ENCODE results near the gene SMAD6. TPM values are rescaled to one million over a fixed set of nuclear protein-coding genes. Genes with fewer than 3 reads are reported as not detected.

Gene SMAD6
- total and polyA plus RNA-seq, 12 donors: 1.9 to 31.9 (median 7.4) TPM

DNA sequence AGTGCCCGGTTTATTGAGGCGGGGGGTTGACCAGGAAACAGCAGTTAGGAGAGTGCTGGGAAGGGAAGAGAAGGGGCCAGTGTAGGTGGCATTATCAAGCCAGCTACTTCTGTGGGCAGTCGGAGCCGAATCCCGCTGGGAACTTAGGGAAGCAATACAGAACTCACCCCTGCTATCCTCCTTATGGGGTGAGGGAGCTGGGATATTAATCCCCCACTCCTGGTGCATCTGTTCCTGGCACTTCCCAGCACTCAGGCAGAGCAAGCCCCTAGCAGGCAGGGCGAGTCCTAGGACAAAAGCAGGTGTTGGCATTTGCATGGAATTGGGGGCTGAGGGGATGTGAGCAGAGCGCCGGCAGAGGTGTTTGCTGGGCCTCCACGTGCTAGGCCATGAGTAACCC, 48.6 kb downstream of the SMAD6 start:
- H3K27ac ChIP-seq: peak overlapping the region in 1 of 5 donors; percentile 51
- no peaks in the 10 kb centered on the region for H3K27me3 ChIP-seq
- peaks cover 12 to 14% of the 10 kb centered on the region in 2 donors for H3K4me1 ChIP-seq (replicated peaks in 1 of 2)
- H3K36me3 ChIP-seq (replicated peaks in 1 of 2): no peaks in the 10 kb centered on the region
- no peak overlapping the region for H3K4me3 ChIP-seq
- no peak for TF ChIP-seq POLR2A (IDR thresholded peaks at IDR 0.05)
- TF ChIP-seq, protein P1, sequence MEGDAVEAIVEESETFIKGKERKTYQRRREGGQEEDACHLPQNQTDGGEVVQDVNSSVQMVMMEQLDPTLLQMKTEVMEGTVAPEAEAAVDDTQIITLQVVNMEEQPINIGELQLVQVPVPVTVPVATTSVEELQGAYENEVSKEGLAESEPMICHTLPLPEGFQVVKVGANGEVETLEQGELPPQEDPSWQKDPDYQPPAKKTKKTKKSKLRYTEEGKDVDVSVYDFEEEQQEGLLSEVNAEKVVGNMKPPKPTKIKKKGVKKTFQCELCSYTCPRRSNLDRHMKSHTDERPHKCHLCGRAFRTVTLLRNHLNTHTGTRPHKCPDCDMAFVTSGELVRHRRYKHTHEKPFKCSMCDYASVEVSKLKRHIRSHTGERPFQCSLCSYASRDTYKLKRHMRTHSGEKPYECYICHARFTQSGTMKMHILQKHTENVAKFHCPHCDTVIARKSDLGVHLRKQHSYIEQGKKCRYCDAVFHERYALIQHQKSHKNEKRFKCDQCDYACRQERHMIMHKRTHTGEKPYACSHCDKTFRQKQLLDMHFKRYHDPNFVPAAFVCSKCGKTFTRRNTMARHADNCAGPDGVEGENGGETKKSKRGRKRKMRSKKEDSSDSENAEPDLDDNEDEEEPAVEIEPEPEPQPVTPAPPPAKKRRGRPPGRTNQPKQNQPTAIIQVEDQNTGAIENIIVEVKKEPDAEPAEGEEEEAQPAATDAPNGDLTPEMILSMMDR (IDR thresholded peaks at IDR 0.05): no peak
- 90 to 96% (median 91%) methylated on average over 8 to 9 of the region's 9 CpGs for WGBS, 4 donors
- no peak for DNase-seq
- peaks cover 0 to 7% (median 0%) of the 10 kb centered on the region in 3 donors for H3K9me3 ChIP-seq (replicated peaks in 1 of 3)
- intact Hi-C loops (cut with DNase I): no loop called here

DNA sequence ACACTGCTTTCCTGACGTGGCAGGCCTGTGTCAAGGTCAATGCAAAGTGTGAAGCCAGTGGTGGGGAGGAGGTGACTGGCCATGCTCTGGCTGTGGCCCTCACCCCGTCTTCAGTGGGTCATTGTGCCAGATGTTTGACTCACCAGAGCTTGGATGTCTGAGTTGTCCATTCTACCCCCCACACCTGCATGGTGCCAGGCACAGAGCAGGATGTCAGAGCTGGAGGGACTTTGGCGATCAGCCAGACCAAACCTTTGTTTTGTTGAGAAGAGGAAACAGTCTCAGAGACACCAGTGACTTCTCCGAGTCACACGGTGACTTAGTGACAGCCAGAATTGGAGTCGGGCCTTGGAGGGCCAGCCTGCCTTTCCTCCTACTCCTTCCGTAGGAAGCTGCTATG, 49.5 kb downstream of the SMAD6 start:
- H3K4me1 ChIP-seq (replicated peaks in 1 of 2): peaks cover 12 to 16% of the 10 kb centered on the region in 2 donors
- no peak overlapping the region for H3K4me3 ChIP-seq
- H3K27me3 ChIP-seq: no peaks in the 10 kb centered on the region
- no peaks in the 10 kb centered on the region for H3K36me3 ChIP-seq (replicated peaks in 1 of 2)
- DNase-seq: peak; percentile 44 to 80 (median 66)
- peaks cover 0 to 8% (median 0%) of the 10 kb centered on the region in 3 donors for H3K9me3 ChIP-seq (replicated peaks in 1 of 3)
- intact Hi-C loops (cut with DNase I): no loop called here
- TF ChIP-seq, protein P1 (IDR thresholded peaks at IDR 0.05): no peak
- no peak for TF ChIP-seq POLR2A (IDR thresholded peaks at IDR 0.05)
- peak overlapping the region in 1 of 5 donors; percentile 51 for H3K27ac ChIP-seq
- WGBS, 4 donors: 22 to 43% (median 36%) methylated on average over 5 to 7 of the region's 7 CpGs

DNA sequence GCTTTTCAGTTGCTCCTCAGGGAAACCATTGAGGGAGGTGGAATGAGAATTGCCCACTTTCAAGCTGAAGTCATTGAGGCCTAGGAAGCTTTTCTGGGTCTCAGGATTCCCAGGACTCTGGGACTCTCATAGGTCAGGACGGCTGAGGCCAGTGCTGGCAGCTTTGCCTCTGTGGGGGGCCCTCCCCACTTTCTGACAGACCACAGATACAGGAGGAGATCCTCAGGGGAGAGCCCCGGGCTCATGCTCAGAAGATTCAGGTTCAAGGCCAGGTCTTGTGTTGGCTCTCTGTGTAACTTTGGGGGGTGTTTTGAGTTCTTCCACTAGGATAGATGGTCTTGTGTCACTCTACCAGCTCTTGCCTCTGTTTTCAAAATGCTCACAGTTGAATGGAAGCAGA, 50.0 kb downstream of the SMAD6 start:
- DNase-seq: no peak
- H3K4me3 ChIP-seq: no peak overlapping the region
- H3K27ac ChIP-seq: peak overlapping the region in 1 of 5 donors; percentile 69
- H3K36me3 ChIP-seq (replicated peaks in 1 of 2): no peaks in the 10 kb centered on the region
- intact Hi-C loops (cut with DNase I): no loop called here
- peaks cover 0 to 8% (median 0%) of the 10 kb centered on the region in 3 donors for H3K9me3 ChIP-seq (replicated peaks in 1 of 3)
- TF ChIP-seq, protein P1 (IDR thresholded peaks at IDR 0.05): no peak
- no peak for TF ChIP-seq POLR2A (IDR thresholded peaks at IDR 0.05)
- H3K4me1 ChIP-seq (replicated peaks in 1 of 2): peaks cover 12 to 17% of the 10 kb centered on the region in 2 donors
- WGBS, 4 donors: 31 to 64% (median 46%) methylated on average over 2 of the region's 2 CpGs
- H3K27me3 ChIP-seq: no peaks in the 10 kb centered on the region

DNA sequence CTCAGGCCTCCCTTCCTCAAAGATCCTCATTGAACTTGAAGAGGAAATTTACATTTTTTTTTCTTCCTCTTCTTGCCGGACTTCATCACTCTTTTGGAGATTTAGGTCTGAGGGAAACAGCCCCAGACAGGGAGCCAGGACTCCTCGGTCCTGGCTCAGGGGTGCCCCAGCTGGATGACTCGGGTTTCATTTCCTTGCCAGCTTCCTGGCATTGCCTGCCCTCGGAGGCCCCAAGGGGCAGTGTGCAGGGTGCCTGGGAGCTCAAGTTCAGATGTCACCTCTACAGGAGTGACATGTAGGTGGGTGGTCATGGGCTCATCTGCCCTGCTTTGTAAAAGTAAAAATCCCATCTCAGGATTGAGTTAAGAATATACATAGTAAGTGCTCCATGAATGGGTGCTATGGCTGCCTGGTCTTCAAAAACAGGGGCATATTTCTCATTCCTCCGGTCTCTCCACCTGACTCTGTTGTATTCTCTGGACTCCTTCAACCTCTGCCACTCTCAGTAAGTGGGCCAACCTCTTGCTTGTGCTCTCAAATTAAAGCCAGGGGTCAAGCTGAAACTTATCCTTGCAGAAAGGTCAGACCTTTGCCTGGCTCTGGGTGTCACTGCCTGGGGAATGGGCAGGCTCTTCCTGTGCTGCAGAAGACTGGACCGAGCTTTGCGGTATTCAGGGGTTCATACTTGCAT, 51.8 kb downstream of the SMAD6 start:
- 62 to 73% (median 65%) methylated on average over 7 of the region's 7 CpGs for WGBS, 4 donors
- intact Hi-C loops (cut with DNase I): no loop called here
- no peak for DNase-seq
- Histone ChIP-seq H3K9me3 (replicated peaks in 1 of 3) (peaks cover 0 to 8% (median 0%) of the 10 kb centered on the region in 3 donors), H3K4me1 (replicated peaks in 1 of 2) (peaks cover 12 to 17% of the 10 kb centered on the region in 2 donors), H3K27ac (peak overlapping the region in 1 of 5 donors; percentile 11), H3K27me3 (no peaks in the 10 kb centered on the region), H3K36me3 (replicated peaks in 1 of 2) (no peaks in the 10 kb centered on the region), H3K4me3 (no peak overlapping the region)
- TF ChIP-seq POLR2A (IDR thresholded peaks at IDR 0.05): no peak
- TF ChIP-seq, protein P1 (IDR thresholded peaks at IDR 0.05): no peak
